SU-DHL-6 (cell line): ENCODE data around the gene RNF6.

Experiments
- H2AFZ ChIP-seq: fragments of 200-600 bp; sonication (generic); 2 replicates; pipeline ENCODE4 v1.6.1; 2014; ENCODE audit warnings: low read depth, mild to moderate bottlenecking, moderate library complexity, mixed read lengths, antibody characterized with exemption, low read length; ENCODE audit not compliant: severe bottlenecking
- H3F3A ChIP-seq: fragments of 200-600 bp; shearing (Covaris generic); 2 replicates; pipeline ENCODE4 v1.6.0; 2016; ENCODE audit warnings: antibody characterized with exemption, mild to moderate bottlenecking; ENCODE audit not compliant: insufficient read depth
- H3K27ac ChIP-seq: fragments of 200-600 bp; sonication (generic); 2 replicates; pipeline ENCODE4 v1.5.1; 2016; ENCODE audit warnings: low read depth, mild to moderate bottlenecking, low read length, moderate library complexity, mixed read lengths
- H3K27me3 ChIP-seq: fragments of 200-600 bp; sonication (generic), shearing (Covaris generic); 2 replicates; pipeline ENCODE4 v1.6.0; 2014; ENCODE audit warnings: mild to moderate bottlenecking, low read length
- H3K36me3 ChIP-seq: fragments of 200-600 bp; sonication (generic); 2 replicates; pipeline ENCODE4 v1.6.1; 2014; ENCODE audit warnings: mild to moderate bottlenecking, low read length, mixed read lengths
- H3K4me2 ChIP-seq: fragments of 300-600, 200-600 bp; shearing (Covaris generic), sonication (generic); 2 replicates; pipeline ENCODE4 v1.6.0; 2014; ENCODE audit warnings: low read length, low read depth, mild to moderate bottlenecking; ENCODE audit not compliant: poor library complexity, severe bottlenecking
- H3K4me3 ChIP-seq: fragments of 200-600 bp; sonication (generic); 2 replicates; pipeline ENCODE4 v1.5.1; 2014; ENCODE audit warnings: antibody characterized with exemption, low read length, mild to moderate bottlenecking, mixed read lengths; ENCODE audit not compliant: insufficient read depth, poor library complexity, severe bottlenecking
- H3K79me2 ChIP-seq: fragments of 200-600 bp; sonication (generic); 2 replicates; pipeline ENCODE4 v1.6.1; 2014; ENCODE audit warnings: mild to moderate bottlenecking, low read length, moderate library complexity; ENCODE audit not compliant: insufficient read depth
- H3K9ac ChIP-seq: fragments of 200-600 bp; sonication (generic); 2 replicates; pipeline ENCODE4 v1.7.0; 2014; ENCODE audit warnings: mild to moderate bottlenecking, low read length
- H3K9me2 ChIP-seq: fragments of 200-600 bp; sonication (generic); replicated peaks from 2 replicates; pipeline ENCODE4 v1.6.1; 2014; ENCODE audit warnings: low read length; ENCODE audit not compliant: insufficient read depth
- H3K9me3 ChIP-seq: fragments of 200-600 bp; sonication (generic); 2 replicates; pipeline ENCODE4 v1.6.1; 2014; ENCODE audit warnings: low read length, mixed read lengths; ENCODE audit not compliant: insufficient read depth
- H4K20me1 ChIP-seq: fragments of 200-600 bp; sonication (generic); 2 replicates; pipeline ENCODE4 v1.6.1; 2014; ENCODE audit warnings: low read depth, mild to moderate bottlenecking, antibody characterized with exemption, low read length, moderate library complexity, mixed read lengths
- CTCF ChIP-seq: fragments of 200-600 bp; sonication (generic); IDR thresholded peaks from one replicate; pipeline ENCODE4 v1.5.1; 2017; ENCODE audit warnings: antibody characterized with exemption, mild to moderate bottlenecking, low read length, moderate library complexity; ENCODE audit not compliant: insufficient read depth, poor library complexity, severe bottlenecking
- EZH2phosphoT487 ChIP-seq: fragments of 200-600 bp; sonication (generic), shearing (Covaris generic); conservative IDR thresholded peaks from 2 replicates; pipeline ENCODE4 v1.6.1; 2018; ENCODE audit warnings: mild to moderate bottlenecking, antibody characterized with exemption, low read length, moderate library complexity, mixed read lengths

RNF6 gene

DNA sequence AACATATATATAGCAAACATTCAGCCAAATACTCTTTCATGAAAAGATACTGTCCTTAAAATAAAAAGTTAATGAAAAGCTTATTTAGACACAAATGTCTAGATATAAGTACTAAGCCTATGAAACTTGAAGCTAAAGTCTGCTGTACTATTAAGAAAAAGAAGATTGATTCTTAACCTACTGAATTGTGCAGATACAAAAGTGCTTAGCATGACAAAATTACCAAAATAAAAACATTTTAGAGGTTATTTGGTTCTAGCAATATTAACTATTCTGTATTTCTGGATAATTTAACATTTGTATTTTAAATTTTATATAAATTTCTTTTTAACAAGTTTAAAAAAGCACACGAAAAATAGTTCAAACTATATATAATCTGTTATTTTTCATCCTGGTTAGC lies 8.8 kb downstream of the RNF6 start:
- peaks cover 67% of the 10 kb centered on the region for H3K36me3 ChIP-seq
- no peaks in the 10 kb centered on the region for H3K79me2 ChIP-seq
- no peaks in the 10 kb centered on the region for H3F3A ChIP-seq
- H2AFZ ChIP-seq, result no peak overlapping the region
- no peaks in the 10 kb centered on the region for H3K9me2 ChIP-seq
- no peak overlapping the region for H3K27ac ChIP-seq
- H3K4me2 ChIP-seq, result no peak overlapping the region
- no peaks in the 10 kb centered on the region for H3K27me3 ChIP-seq
- H3K4me3 ChIP-seq, result no peak overlapping the region
- H3K9ac ChIP-seq, result no peak overlapping the region
- TF ChIP-seq EZH2phosphoT487, result no peak
- TF ChIP-seq CTCF, result no peak
- H3K9me3 ChIP-seq, result no peaks in the 10 kb centered on the region
- H4K20me1 ChIP-seq, result no peaks in the 10 kb centered on the region

DNA sequence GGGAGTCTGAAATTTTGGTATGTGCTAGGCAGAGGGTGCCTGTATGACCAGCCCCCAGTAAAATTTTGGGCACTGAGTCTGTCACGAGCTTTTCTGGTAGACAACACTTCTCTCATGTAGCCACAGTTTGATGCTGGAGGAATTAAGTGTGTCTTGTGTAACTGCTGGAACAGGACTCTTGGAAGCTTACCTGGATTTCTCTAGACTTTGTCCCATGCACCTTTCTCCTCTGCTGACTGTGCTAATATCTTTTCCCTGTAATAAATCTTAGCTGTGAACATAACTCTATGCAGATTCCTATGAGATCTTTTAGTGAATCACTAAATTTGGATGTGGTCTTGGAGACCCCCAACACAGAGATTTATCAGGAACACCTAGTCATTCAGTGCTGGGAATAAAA lies 13.8 kb downstream of the RNF6 start:
- Histone ChIP-seq H3K36me3 (peaks cover 26% of the 10 kb centered on the region), H2AFZ (no peak overlapping the region), H4K20me1 (no peaks in the 10 kb centered on the region), H3K9me2 (no peaks in the 10 kb centered on the region), H3K4me2 (no peak overlapping the region), H3K4me3 (no peak overlapping the region), H3K79me2 (no peaks in the 10 kb centered on the region), H3K9me3 (no peaks in the 10 kb centered on the region), H3K27ac (no peak overlapping the region), H3K27me3 (no peaks in the 10 kb centered on the region), H3F3A (no peaks in the 10 kb centered on the region), H3K9ac (no peak overlapping the region)
- TF ChIP-seq EZH2phosphoT487 (no peak), CTCF (no peak)

DNA sequence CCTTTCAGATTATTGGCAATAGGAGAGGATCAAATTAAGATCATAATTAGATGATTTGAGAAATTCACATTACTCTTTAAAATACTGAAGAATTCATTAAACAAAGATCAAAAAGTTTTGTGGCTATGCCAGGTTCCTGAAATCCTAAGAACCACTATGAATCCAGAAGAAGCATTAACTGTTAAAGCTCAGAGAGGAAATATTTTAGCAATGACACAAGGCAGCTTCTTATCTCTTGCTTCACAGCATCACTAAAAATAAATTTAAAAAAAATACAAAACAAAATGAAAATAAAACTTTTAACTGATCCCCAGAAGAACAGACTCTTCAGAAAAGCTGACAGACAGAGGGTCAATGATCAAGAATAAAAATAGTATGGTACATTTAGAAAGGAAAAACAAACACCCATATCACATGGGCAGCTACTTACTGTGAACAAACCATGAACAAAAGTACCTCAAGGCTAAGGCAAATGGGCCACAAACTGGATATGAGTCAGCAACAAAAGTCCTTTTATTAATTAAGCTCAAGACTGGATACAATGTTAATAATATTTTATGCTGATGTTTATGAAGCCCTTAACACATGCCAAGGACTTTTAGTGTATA lies 19.6 kb downstream of the RNF6 start:
- TF ChIP-seq CTCF, result no peak
- no peak for TF ChIP-seq EZH2phosphoT487
- no peaks in the 10 kb centered on the region for H3K9me3 ChIP-seq
- no peaks in the 10 kb centered on the region for H4K20me1 ChIP-seq
- no peaks in the 10 kb centered on the region for H3F3A ChIP-seq
- H3K9me2 ChIP-seq, result no peaks in the 10 kb centered on the region
- no peaks in the 10 kb centered on the region; the same call in 1 of the 2 replicates for H3K36me3 ChIP-seq
- no peaks in the 10 kb centered on the region for H3K27me3 ChIP-seq
- no peak overlapping the region for H2AFZ ChIP-seq
- no peak overlapping the region for H3K27ac ChIP-seq
- H3K79me2 ChIP-seq, result no peaks in the 10 kb centered on the region
- H3K4me2 ChIP-seq, result no peak overlapping the region
- H3K4me3 ChIP-seq, result no peak overlapping the region
- no peak overlapping the region for H3K9ac ChIP-seq

DNA sequence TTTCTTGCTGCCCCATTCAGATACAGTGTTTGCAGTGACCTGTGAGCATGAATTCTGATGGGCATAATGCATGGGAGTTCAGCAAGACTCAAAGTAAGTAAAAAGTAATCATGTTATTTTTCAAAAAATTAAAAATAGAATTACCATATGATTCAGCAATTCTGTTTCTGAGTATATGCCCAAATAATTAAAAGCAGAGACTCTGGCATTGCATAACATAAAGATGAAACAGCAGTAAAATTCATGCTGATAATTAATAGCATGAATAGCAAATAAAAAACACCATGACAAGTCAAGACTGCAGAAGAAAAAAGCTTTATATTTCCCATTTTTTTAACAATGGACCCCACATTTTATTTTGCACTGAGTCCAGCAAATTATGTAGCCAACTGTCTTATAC lies 21.3 kb downstream of the RNF6 start:
- Histone ChIP-seq H3K27ac (no peak overlapping the region), H3K9me3 (peaks cover 4% of the 10 kb centered on the region; the same call in 1 of the 2 replicates), H3K4me3 (no peak overlapping the region), H3K36me3 (peaks cover 3% of the 10 kb centered on the region), H3K27me3 (no peaks in the 10 kb centered on the region), H3K9ac (no peak overlapping the region), H4K20me1 (no peaks in the 10 kb centered on the region), H3K4me2 (no peak overlapping the region), H3F3A (no peaks in the 10 kb centered on the region), H2AFZ (no peak overlapping the region), H3K79me2 (no peaks in the 10 kb centered on the region), H3K9me2 (no peaks in the 10 kb centered on the region)
- TF ChIP-seq EZH2phosphoT487 (no peak), CTCF (no peak)
